HepG2 (cell line): ENCODE results near the gene UBR4. TPM values are rescaled to one million over a fixed set of nuclear protein-coding genes. Genes with fewer than 3 reads are reported as not detected.

Experiments used
- ATAC-seq: fragments of 200-7000 bp; cut with Tn5 transposase; 3 replicates; pipeline ENCODE4 v1.9.1; 2020; ENCODE audit warnings: mild to moderate bottlenecking, moderate library complexity
- BruUV-seq: library from RNA; stranded (reverse); fragments of 400-500 nt; replicated peaks from 2 replicates; lab custom pipeline; 2021; lab: Mats Ljungman, UMichigan
- CTCF ChIA-PET: fragments of 300-600 bp; formaldehyde crosslinking; extraction: SDS; loops from one replicate; lab custom pipeline; 2021; ENCODE audit warnings: low total read pairs, inconsistent platforms, low intra/inter-chr PET ratio; lab: Yijun Ruan, JAX
- POLR2A ChIA-PET: fragments of 350-600 bp; sonication (Branson Sonifier 250); formaldehyde crosslinking; loops from one replicate; lab custom pipeline; 2020; ENCODE audit warnings: antibody characterized with exemption, inconsistent platforms; lab: Yijun Ruan, JAX
- DNase-seq: peaks from one replicate; pipeline ENCODE4 v3.0.0-alpha.2; 2015; ENCODE audit warnings: low spot score
- FAIRE-seq: peaks from 3 replicates; lab custom pipeline; 2011; peaks lifted over from hg19 to GRCh38; lab: Jason Lieb, UNC
- H2AFZ ChIP-seq: one replicate; pipeline ENCODE4 v1.6.1; 2011; ENCODE audit warnings: low read length, inconsistent platforms
- H3K27ac ChIP-seq: fragments of 300-600 bp; 3 replicates; pipeline ENCODE4 v1.8.0; 2011; ENCODE audit warnings: mixed run types, mild to moderate bottlenecking, mixed read lengths, low read length, inconsistent platforms; ENCODE audit not compliant: insufficient read depth; ENCODE audit errors: extremely low read length
- H3K27me3 ChIP-seq, 2 experiments: fragments of 200-600 bp in 1 of 2; 2 replicates in 1 of 2; 3 replicates in 1 of 2; pipeline versions ENCODE4 v1.6.0 to v1.8.0; 2011; ENCODE audit warnings: low read length in 2 of 2, mild to moderate bottlenecking in 2 of 2, moderate library complexity in 2 of 2, inconsistent platforms in 1 of 2; ENCODE audit not compliant: insufficient read depth in 2 of 2, control insufficient read depth in 1 of 2
- H3K36me3 ChIP-seq, 2 experiments: fragments of 200-600 bp in 1 of 2; replicated peaks in 1 of 2; 2 replicates in 1 of 2; 3 replicates in 1 of 2; pipeline versions ENCODE4 v1.5.1 to v1.8.0; 2011; ENCODE audit warnings: low read length in 2 of 2, inconsistent platforms in 1 of 2; ENCODE audit not compliant: insufficient read depth in 2 of 2, control insufficient read depth in 1 of 2
- H3K4me1 ChIP-seq: 2 replicates; pipeline ENCODE4 v1.5.1; 2012; ENCODE audit warnings: low read length, inconsistent platforms; ENCODE audit not compliant: insufficient read depth
- H3K4me2 ChIP-seq: 2 replicates; pipeline ENCODE4 v1.6.0; 2011; ENCODE audit warnings: low read depth, low read length, inconsistent platforms
- H3K4me3 ChIP-seq, 3 experiments: fragments of 200-600 bp in 1 of 3; sonication (generic), shearing (Covaris generic) in 1 of 3; replicated peaks in 1 of 3; 2 replicates each; pipeline ENCODE4 v1.5.1; 2011 to 2016; ENCODE audit warnings: low read length in 3 of 3, inconsistent platforms in 2 of 3, low read depth in 2 of 3, mild to moderate bottlenecking in 2 of 3, control low read depth in 1 of 3, mixed read lengths in 1 of 3; ENCODE audit not compliant: insufficient read depth in 1 of 3
- H3K79me2 ChIP-seq: one replicate; pipeline ENCODE4 v1.6.1; 2011; ENCODE audit warnings: low read length, inconsistent platforms; ENCODE audit not compliant: insufficient read depth
- H3K9ac ChIP-seq: 2 replicates; pipeline ENCODE4 v1.6.0; 2011; ENCODE audit warnings: mild to moderate bottlenecking, low read depth, low read length, inconsistent platforms; ENCODE audit not compliant: insufficient read depth
- H3K9me3 ChIP-seq: 2 replicates; pipeline ENCODE4 v1.5.1; 2012; ENCODE audit warnings: mild to moderate bottlenecking, low read length
- H4K20me1 ChIP-seq: 2 replicates; pipeline ENCODE4 v1.6.0; 2011; ENCODE audit warnings: inconsistent platforms, mild to moderate bottlenecking, low read length, moderate library complexity; ENCODE audit not compliant: insufficient read depth
- LRRFIP1 ChIP-seq: sonication (generic); formaldehyde crosslinking; conservative IDR thresholded peaks from 2 replicates; pipeline ENCODE4 v1.4.0; 2020; ENCODE audit warnings: missing genetic modification reagents
- MTERF4 ChIP-seq: sonication (generic); formaldehyde crosslinking; IDR thresholded peaks from 2 replicates; pipeline ENCODE4 v1.8.0; 2023; ENCODE audit warnings: mild to moderate bottlenecking, missing genetic modification reagents
- WIZ ChIP-seq: sonication (generic); formaldehyde crosslinking; IDR thresholded peaks from 2 replicates; pipeline ENCODE4 v1.5.1; 2020; ENCODE audit warnings: mild to moderate bottlenecking, missing genetic modification reagents
- ZKSCAN1 ChIP-seq: fragments of 150-350 bp; IDR thresholded peaks from 2 replicates; pipeline ENCODE4 v1.6.1; 2014; ENCODE audit warnings: low read length
- ZNF629 ChIP-seq: sonication (generic); formaldehyde crosslinking; conservative IDR thresholded peaks from 2 replicates; pipeline ENCODE4 v1.5.0; 2020; ENCODE audit warnings: missing genetic modification reagents
- ZNF768 ChIP-seq: sonication (generic); formaldehyde crosslinking; IDR thresholded peaks from 2 replicates; pipeline ENCODE4 v1.4.0; 2020; ENCODE audit warnings: missing genetic modification reagents
- WGBS: methylation state at CpG from one replicate; pipeline ENCODE4 v1.1.6; 2017; ENCODE audit warnings: low lambda C conversion rate; 5-methylcytosine and 5-hydroxymethylcytosine counted together
- in situ Hi-C: cut with HindIII; loops from 2 replicates; pipeline ENCODE4 v1.10.0; 2017; ENCODE audit warnings: low pct_unique_long_range_greater_than_20kb; ENCODE audit not compliant: extremely low pct_ligation_motif_present
- intact Hi-C: fragments of 100-400 bp; cut with micrococcal nuclease; formaldehyde crosslinking; loops from one replicate; pipeline ENCODE4 v1.10.0; 2022; ENCODE audit not compliant: unreplicated experiment
- polyA plus RNA-seq, 8 experiments: library from polyadenylated mRNA; depleted of rRNA in 3 of 8; stranded (reverse) in 7 of 8; unstranded in 1 of 8; fragments of >200 nt; fragmentation: Illumina TruSeq in 4 of 8; extraction: Trizol in 4 of 8; gene quantifications; 2 replicates each; pipeline versions ENCODE4 v1.2.1 to v1.2.3, GENCODE V29; 2011 to 2016; ENCODE audit warnings: low read depth in 4 of 8, missing spikeins in 1 of 8, mixed read lengths in 1 of 8; ENCODE audit not compliant: insufficient read depth in 1 of 8
- total RNA-seq, 5 experiments: library from RNA; depleted of rRNA; stranded (reverse); fragments of >200 nt; fragmentation: Illumina TruSeq; extraction: Trizol; gene quantifications; 2 replicates each; pipeline ENCODE4 v1.2.3, GENCODE V29; 2016; ENCODE audit warnings: low read depth in 1 of 5

Gene UBR4
- total and polyA plus RNA-seq, 2 of the 13 experiments (the other 11 are each of a cell fraction or from before 2014, with no cell fraction given), result 59.1 to 106 TPM

- no peak for TF ChIP-seq LRRFIP1 (CRISPR knock-in tag)
- no peak for TF ChIP-seq WIZ (CRISPR knock-in tag)
These were observed 166.3 kb downstream of the UBR4 start (continued) for GRCh38 chr1:19043579-19044443.

GRCh38 chr1:19042675-19043578 lies 167.1 kb downstream of the UBR4 start:
- BruUV-seq, result no TSS peak
- POLR2A ChIA-PET, result interaction anchor here (1.3 to 1.8 kb wide), 2 partner anchors 25 to 32 kb away, joined by 3 to 7 read pairs; no protein-coding TSS in a partner anchor
- H3K79me2 ChIP-seq, result no peaks in the 10 kb centered on the region
- H3K4me3 ChIP-seq, result no peak overlapping the region
- peak overlapping the region; percentile 22; the same call in 1 of the 2 replicates for H3K4me2 ChIP-seq
- no peak for TF ChIP-seq MTERF4 (CRISPR knock-in tag)
- peak; percentile 94 for TF ChIP-seq ZNF768
- TF ChIP-seq ZKSCAN1, result peak; percentile 88
- TF ChIP-seq ZNF629, result peak; percentile 80
- no peak for ATAC-seq
- peaks cover 81% of the 10 kb centered on the region for H3K4me1 ChIP-seq
- H3K9ac ChIP-seq, result no peak overlapping the region
- in situ Hi-C loops, result no loop called here
- intact Hi-C loops, result no loop called here
- H3K9me3 ChIP-seq, result no peaks in the 10 kb centered on the region
- no peak overlapping the region for H3K27ac ChIP-seq
- no peak for FAIRE-seq
- no peaks in the 10 kb centered on the region; a peak in 3 of 5 replicates for H3K27me3 ChIP-seq
- no peak for DNase-seq
- H3K36me3 ChIP-seq, result no peaks in the 10 kb centered on the region
- CTCF ChIA-PET, result interaction anchor here (1.2 kb wide), 1 partner anchor 53 kb away, joined by 3 read pairs; no protein-coding TSS in a partner anchor
- WGBS, result 60% methylated on average over 10 of the region's 18 CpGs
- H4K20me1 ChIP-seq, result no peaks in the 10 kb centered on the region
- H2AFZ ChIP-seq, result no peak overlapping the region
